Mucosa of descending colon (tissue), 3 donors: Measurements from ENCODE around the gene ZNF70. TPM values are rescaled to one million over a fixed set of nuclear protein-coding genes. Genes with fewer than 3 reads are reported as not detected.

Experiments used
- ATAC-seq: fragments of 200-7000 bp; cut with Tn5 transposase; one replicate; pipeline ENCODE4 v1.9.1; 2020; ENCODE audit warnings: mild to moderate bottlenecking, moderate library complexity
- DNase-seq, 3 donors: peaks; one replicate each; pipeline ENCODE4 v3.0.0-alpha.2; 2020
- H3K36me3 ChIP-seq: fragments of 200-600 bp; one replicate; pipeline ENCODE4 v1.8.0; 2021; ENCODE audit warnings: low read depth, mild to moderate bottlenecking
- H3K4me1 ChIP-seq: fragments of 200-600 bp; one replicate; pipeline ENCODE4 v1.8.0; 2021; ENCODE audit warnings: low read depth, mild to moderate bottlenecking
- H3K4me3 ChIP-seq: fragments of 200-600 bp; one replicate; pipeline ENCODE4 v1.8.0; 2021; ENCODE audit warnings: mild to moderate bottlenecking
- H3K9me3 ChIP-seq: fragments of 200-600 bp; one replicate; pipeline ENCODE4 v1.8.0; 2021; ENCODE audit warnings: mild to moderate bottlenecking
- CTCF ChIP-seq: fragments of 200-600 bp; IDR thresholded peaks from one replicate; pipeline ENCODE4 v1.8.0; 2022; ENCODE audit warnings: antibody characterized with exemption, mild to moderate bottlenecking
- intact Hi-C, 2 donors: fragments of 100-400 bp; cut with DNase I in 1 of 2; cut with micrococcal nuclease in 1 of 2; formaldehyde crosslinking; loops; one replicate each; pipeline versions ENCODE4 v1.11.0 to v1.11.1; 2022; cut with DNase I, micrococcal nuclease
- total RNA-seq, 3 donors: library from RNA; stranded (reverse); fragmentation: NEBNext Ultra II Directional in 2 of 3; extraction: Animal tissue kit (Norgen Biotek cat#: 25700) in 2 of 3; gene quantifications; one replicate each; pipeline versions ENCODE4 v1.2.1 to v1.2.4, GENCODE V29; 2021 to 2023
- donor health status: DM: no; HTN: no; CAD: no; lungs with moderate emphysema.
- donor health status: DM: no; HTN: no; CAD: no.
- donor health status: DM: no; HTN: yes; CAD: no.

ZNF70 gene
- total RNA-seq, 3 donors from 2014 or later = 3.4 to 7.5 (median 3.7) TPM

GRCh38 chr22:23704829-23705228 is 46.1 kb downstream of the ZNF70 start:
- H3K9me3 ChIP-seq = no peaks in the 10 kb centered on the region
- H3K4me1 ChIP-seq = no peaks in the 10 kb centered on the region
- ATAC-seq (no peak), DNase-seq (no peak)
- intact Hi-C loops = no loop called here
- H3K4me3 ChIP-seq = no peak overlapping the region
- peaks cover 3% of the 10 kb centered on the region for H3K36me3 ChIP-seq
- TF ChIP-seq CTCF = no peak

- H3K4me3 ChIP-seq = no peak overlapping the region
- H3K36me3 ChIP-seq = peaks cover 3% of the 10 kb centered on the region
- DNase-seq = no peak
- no peak for TF ChIP-seq CTCF
- intact Hi-C loops = no loop called here
- no peak for ATAC-seq
- no peaks in the 10 kb centered on the region for H3K4me1 ChIP-seq
- no peaks in the 10 kb centered on the region for H3K9me3 ChIP-seq
Measured at GRCh38 chr22:23704062-23704461, 46.9 kb downstream of the ZNF70 start.

- no peaks in the 10 kb centered on the region for H3K36me3 ChIP-seq
- H3K4me1 ChIP-seq = no peaks in the 10 kb centered on the region
- H3K4me3 ChIP-seq = no peak overlapping the region
- no peaks in the 10 kb centered on the region for H3K9me3 ChIP-seq
- ATAC-seq (no peak), DNase-seq (no peak)
- intact Hi-C loops = no loop called here
- no peak for TF ChIP-seq CTCF
Measured at GRCh38 chr22:23700706-23701105, 50.2 kb downstream of the ZNF70 start.

GRCh38 chr22:23698673-23699235 is 52.2 kb downstream of the ZNF70 start:
- intact Hi-C loops = no loop called here
- no peak overlapping the region for H3K4me3 ChIP-seq
- no peak for TF ChIP-seq CTCF
- H3K36me3 ChIP-seq = no peaks in the 10 kb centered on the region
- no peaks in the 10 kb centered on the region for H3K4me1 ChIP-seq
- DNase-seq = no peak
- H3K9me3 ChIP-seq = no peaks in the 10 kb centered on the region
- ATAC-seq = no peak

- Histone ChIP-seq H3K9me3 (no peaks in the 10 kb centered on the region), H3K4me1 (no peaks in the 10 kb centered on the region), H3K36me3 (no peaks in the 10 kb centered on the region), H3K4me3 (no peak overlapping the region)
- no peak for ATAC-seq
- no peak for DNase-seq
- TF ChIP-seq CTCF = no peak
- intact Hi-C loops = no loop called here
Measured at GRCh38 chr22:23698094-23698493, 52.8 kb downstream of the ZNF70 start.
